Stimulated activated CD4-positive, alpha-beta T cell treated with anti-CD3 and anti-CD28 coated beads, TNF-alpha, amount 100 ng/mL, for 1 hour (primary cell): ENCODE measurements around the gene ADM.

Experiments used
- DNase-seq, 3 donors: peaks; one replicate each; pipeline ENCODE4 v3.0.0-alpha.2; 2020; ENCODE audit warnings: low read depth in 3 of 3, low spot score in 1 of 3

Gene ADM

GRCh38 chr11:10327254-10327653, 22.4 kb downstream of the ADM start:
- no peak for DNase-seq

DNA sequence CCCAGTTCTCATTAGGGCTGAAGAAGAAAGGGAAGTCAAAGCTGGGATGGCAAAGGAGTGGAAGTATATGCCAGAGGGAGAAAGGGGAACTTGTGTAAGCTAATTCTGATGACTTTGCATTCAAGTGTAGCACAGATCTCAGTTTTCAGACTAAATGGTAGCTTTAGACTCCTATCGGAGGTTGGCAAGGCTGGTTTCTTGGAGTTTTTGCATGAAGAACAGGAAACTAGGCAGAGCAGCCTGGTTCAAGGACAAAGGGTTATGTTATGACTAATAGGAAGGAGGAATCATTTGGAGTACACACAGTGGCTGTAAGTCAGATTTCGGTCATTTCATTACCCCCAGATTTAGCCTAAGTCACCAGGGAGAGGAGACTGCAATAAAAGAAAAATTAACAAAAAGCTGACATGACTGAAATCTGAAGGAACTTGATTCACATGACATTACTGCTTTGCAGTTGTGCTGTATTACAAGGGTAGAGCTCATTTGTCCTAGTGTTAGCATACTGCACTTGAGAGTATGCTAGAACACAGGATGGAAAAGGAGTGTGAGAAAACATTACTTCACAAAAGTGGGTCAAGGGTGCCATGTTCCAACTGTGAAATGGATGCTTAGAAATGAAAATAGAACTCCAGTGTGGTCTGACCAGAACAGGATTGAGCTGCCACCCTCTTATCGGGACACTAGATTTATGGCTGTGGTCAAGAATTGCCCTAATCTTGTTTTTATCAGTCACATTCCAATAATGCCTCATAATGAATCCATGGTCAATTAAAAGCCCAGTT, 23.6 kb downstream of the ADM start:
- no peak for DNase-seq

GRCh38 chr11:10329356-10329755, 24.5 kb downstream of the ADM start:
- DNase-seq: no peak

- DNase-seq: no peak
Measured at GRCh38 chr11:10329935-10330334, 25.1 kb downstream of the ADM start.

DNA sequence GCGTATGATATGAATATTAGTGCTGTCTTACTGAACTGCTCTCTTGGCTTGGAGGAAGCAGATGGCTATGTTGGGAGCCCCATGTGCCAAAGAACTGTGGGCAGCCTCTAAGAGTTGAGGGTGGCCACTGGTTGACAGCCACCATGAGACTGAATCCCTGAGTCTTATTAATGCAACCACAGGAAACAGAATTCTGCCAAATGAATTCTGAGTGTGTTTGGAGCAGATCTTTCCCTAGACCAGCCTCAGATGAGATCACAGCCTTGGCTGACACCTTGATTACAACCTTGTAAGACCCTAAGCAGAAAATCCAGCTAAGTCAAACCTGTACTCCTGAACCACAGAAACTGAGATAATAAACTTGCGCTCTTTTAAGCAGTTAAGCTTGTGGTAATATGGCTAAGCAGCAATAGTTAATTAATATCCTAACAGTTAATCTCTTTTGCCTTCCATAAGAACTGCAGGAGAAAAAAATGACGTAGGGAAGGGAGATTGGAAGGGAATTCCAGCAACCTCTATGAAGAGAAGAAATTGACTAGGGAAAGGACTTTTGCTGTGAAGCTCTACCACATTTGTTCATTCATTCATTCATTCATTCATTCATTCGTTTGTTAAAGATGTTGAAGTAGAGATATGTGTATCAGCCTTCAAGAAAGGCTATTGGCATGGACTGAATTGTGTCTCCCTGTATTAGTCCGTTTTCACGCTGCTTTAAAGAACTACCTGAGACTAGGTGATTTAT, 26.8 kb downstream of the ADM start:
- no peak for DNase-seq

- no peak for DNase-seq
Measured at GRCh38 chr11:10333490-10333889, 28.6 kb downstream of the ADM start.

GRCh38 chr11:10338287-10338686, 33.4 kb downstream of the ADM start:
- no peak for DNase-seq

- no peak for DNase-seq
Measured at GRCh38 chr11:10348650-10349280, 43.9 kb downstream of the ADM start.

- DNase-seq: no peak
Measured at GRCh38 chr11:10349281-10349665, 44.4 kb downstream of the ADM start.

- DNase-seq: no peak
Measured at GRCh38 chr11:10349806-10350205, 44.9 kb downstream of the ADM start.

DNA sequence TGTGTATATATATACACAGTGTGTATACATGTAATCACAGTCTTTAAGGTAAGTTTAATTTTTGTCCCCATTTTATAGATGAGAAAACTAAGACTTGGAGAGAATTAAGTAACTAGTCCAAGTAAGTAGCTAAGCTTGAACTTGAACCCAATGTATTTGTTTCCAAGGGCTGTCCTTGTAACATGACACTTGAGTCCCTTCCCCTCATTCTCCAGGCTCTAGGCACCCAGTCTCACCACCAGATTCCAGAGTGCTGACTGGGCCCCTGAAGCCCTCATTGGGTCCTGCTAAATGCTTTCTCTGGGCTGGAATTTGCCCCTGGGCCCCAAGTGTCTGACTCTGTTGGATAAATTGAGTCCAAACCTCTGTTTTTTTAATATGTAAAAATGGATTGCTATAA, 45.5 kb downstream of the ADM start:
- DNase-seq: no peak

DNA sequence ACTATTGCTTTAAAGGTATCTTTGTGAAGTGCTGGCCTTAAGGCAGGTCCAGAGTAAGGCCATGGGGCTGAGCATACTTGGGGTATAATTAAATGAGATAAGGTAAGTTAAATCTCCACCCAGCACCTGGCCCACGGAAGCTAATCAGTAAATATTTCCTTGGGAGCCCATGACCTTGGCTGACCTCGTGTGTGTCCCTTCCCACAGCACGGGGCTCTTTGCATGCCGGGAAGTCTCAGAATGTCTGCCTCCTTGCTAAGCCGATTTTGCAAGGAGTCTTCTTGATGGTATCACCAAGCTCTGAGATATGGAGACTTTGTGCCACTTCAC, 46.5 kb downstream of the ADM start:
- DNase-seq: no peak

DNA sequence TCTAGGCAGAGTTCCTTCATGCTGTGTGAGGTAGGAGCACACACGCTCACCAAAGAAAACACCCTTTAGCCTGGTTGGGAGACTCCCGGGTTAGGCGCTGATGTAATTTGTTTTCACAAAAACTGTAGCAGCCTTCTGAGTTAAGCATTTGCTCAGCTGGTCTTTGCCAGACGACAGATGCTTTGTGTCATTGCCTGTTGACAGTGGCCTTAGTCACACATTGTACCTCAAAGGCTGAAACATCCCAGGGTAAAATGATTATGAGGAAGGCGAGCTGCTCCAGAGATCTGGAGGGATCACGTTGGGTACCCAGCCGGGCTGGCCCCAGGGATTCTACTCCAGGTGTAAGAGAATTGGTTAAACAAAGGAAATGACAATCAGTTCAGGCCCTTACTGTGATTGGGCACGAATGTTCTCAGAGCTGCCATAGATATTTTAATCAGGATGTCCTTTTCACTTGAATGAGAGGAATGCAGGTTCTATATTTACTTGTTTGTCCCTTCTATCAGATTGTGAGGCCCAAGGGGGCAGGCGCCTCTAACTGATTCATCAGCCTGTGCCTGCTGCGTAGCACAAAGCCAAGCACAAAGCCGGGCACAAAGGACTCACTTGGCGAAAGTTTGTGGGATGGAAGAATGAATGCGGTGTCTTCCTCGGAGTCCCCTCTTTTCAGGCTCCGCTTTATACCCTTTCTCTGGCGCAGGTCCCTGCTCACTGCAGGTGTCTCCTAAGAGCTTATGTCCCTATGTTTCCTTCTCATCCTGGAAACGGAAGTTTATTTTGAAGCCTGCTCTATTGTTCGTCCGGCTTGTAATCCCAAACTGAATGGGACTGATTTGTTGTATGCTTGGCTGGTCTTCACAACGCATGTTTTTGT, 47.1 kb downstream of the ADM start:
- DNase-seq: no peak

- DNase-seq: no peak
Measured at GRCh38 chr11:10352921-10353550, 48.2 kb downstream of the ADM start.

DNA sequence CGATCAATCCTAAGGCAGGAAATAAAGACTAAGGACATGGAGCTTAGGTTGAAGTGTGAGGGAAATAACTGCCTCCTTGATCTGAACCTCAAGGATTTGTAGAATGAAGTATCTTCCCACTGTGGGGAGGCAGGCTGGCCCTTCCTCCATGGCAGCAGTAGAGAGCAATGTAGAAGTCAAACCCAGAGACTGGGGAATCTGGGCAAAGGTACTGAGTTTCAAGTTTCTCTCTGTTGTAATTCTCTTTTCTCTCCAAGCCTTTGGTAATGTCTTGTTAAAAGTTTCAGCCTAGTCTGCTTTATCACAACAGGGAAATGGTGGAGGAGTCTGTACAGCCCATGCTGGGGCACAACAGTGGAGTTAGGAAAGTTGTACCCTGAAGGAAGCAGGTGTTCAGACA, 49.5 kb downstream of the ADM start:
- DNase-seq: no peak

- no peak for DNase-seq
Measured at GRCh38 chr11:10355257-10355661, 50.4 kb downstream of the ADM start.

DNA sequence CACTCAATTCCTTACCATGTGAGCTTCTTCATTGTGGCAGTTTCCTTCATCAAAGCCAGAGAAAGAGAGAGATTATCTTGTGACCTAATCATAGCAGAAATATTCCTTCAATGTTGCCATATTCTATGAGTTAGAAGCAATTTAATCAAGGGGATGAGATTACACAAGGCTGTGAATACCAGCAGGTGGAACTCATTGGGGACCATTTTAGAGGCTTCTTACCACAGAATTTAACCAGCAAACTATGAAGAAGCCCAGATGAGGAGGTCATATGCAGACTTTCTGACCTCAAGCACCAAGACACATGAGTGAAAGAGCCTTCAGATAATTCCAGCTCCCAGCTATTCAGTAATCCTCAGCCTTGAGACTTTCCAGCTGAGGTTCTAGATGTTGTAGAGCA, 51.3 kb downstream of the ADM start:
- no peak for DNase-seq
